ENCODE results near the gene OR5M8. TPM values are rescaled to one million over a fixed set of nuclear protein-coding genes. Genes with fewer than 3 reads are reported as not detected.

OR5M8 gene
- total and polyA plus RNA-seq, 4 donors: not detected

GRCh38 chr11:56473252-56473651 lies 17.9 kb downstream of the OR5M8 start, which contains the start of gene OR5M3:
Gene OR5M3 (minus strand): TSS chr11:56473352. CDS start chr11:56470497, 2,855 bp downstream.
- no peaks in the 10 kb centered on the region for H3K9me3 ChIP-seq (ENCODE audit: control insufficient read depth, insufficient read depth, low read length)
- no peak within 1 kb of the TSS for H3K27ac ChIP-seq (ENCODE audit: low read depth, low read length)
- no peaks in the 10 kb centered on the region for H3K36me3 ChIP-seq (ENCODE audit: control insufficient read depth, insufficient read depth, low read length)
- no peak within 1 kb of the TSS for H3K4me3 ChIP-seq (ENCODE audit: low read depth, low read length)
- no peak for DNase-seq (ENCODE audit: low read depth in 4 of 6, low spot score in 6 of 6)
- no peaks in the 10 kb centered on the region for H3K4me1 ChIP-seq (ENCODE audit: control insufficient read depth, insufficient read depth, low read length)
- no peaks in the 10 kb centered on the region for H3K27me3 ChIP-seq (ENCODE audit: control insufficient read depth, insufficient read depth, low read length)
- WGBS (ENCODE audit: insufficient coverage): no CpG with 5 or more reads among the region's 6 CpGs

- no CpG with 5 or more reads among the region's 1 CpG for WGBS (ENCODE audit: insufficient coverage)
- H3K27ac ChIP-seq (ENCODE audit: low read depth, low read length): no peak overlapping the region
- no peaks in the 10 kb centered on the region for H3K27me3 ChIP-seq (ENCODE audit: control insufficient read depth, insufficient read depth, low read length)
- DNase-seq (ENCODE audit: low read depth in 4 of 6, low spot score in 6 of 6): no peak
- H3K36me3 ChIP-seq (ENCODE audit: control insufficient read depth, insufficient read depth, low read length): no peaks in the 10 kb centered on the region
- no peaks in the 10 kb centered on the region for H3K4me1 ChIP-seq (ENCODE audit: control insufficient read depth, insufficient read depth, low read length)
- peaks cover 1% of the 10 kb centered on the region for H3K9me3 ChIP-seq (ENCODE audit: control insufficient read depth, insufficient read depth, low read length)
- H3K4me3 ChIP-seq (ENCODE audit: low read depth, low read length): no peak overlapping the region
Measured at GRCh38 chr11:56457076-56457475, 34.1 kb downstream of the OR5M8 start.

GRCh38 chr11:56453521-56453920 lies 37.6 kb downstream of the OR5M8 start:
- Histone ChIP-seq H3K36me3 (ENCODE audit: control insufficient read depth, insufficient read depth, low read length) (no peaks in the 10 kb centered on the region), H3K9me3 (ENCODE audit: control insufficient read depth, insufficient read depth, low read length) (peaks cover 1% of the 10 kb centered on the region), H3K4me3 (ENCODE audit: low read depth, low read length) (no peak overlapping the region), H3K27ac (ENCODE audit: low read depth, low read length) (no peak overlapping the region), H3K4me1 (ENCODE audit: control insufficient read depth, insufficient read depth, low read length) (no peaks in the 10 kb centered on the region), H3K27me3 (ENCODE audit: control insufficient read depth, insufficient read depth, low read length) (no peaks in the 10 kb centered on the region)
- WGBS (ENCODE audit: insufficient coverage): 56% methylated on average over 2 of the region's 4 CpGs
- peak in 1 of 6 donors; percentile 67 for DNase-seq (ENCODE audit: low read depth in 4 of 6, low spot score in 6 of 6)

Other genes with a start within 250 kb of the OR5M8 start
- gene OR5T3, start 239.1 kb downstream of the OR5M8 start, total RNA-seq: not detected
- gene OR5T3, start 239.1 kb downstream of the OR5M8 start, polyA plus RNA-seq (ENCODE audit: insufficient read length in 2 of 2): not detected
- gene OR5T1, start 217.2 kb downstream of the OR5M8 start, total RNA-seq: not detected
- gene OR5T1, start 217.2 kb downstream of the OR5M8 start, polyA plus RNA-seq (ENCODE audit: insufficient read length in 2 of 2): not detected
- gene OR8H1, start 199.1 kb downstream of the OR5M8 start, total RNA-seq: not detected
- gene OR8H1, start 199.1 kb downstream of the OR5M8 start, polyA plus RNA-seq (ENCODE audit: insufficient read length in 2 of 2): not detected
- gene OR8K3, start 176.2 kb downstream of the OR5M8 start, total RNA-seq: not detected
- not detected for gene OR8K3, start 176.2 kb downstream of the OR5M8 start, polyA plus RNA-seq (ENCODE audit: insufficient read length in 2 of 2)
- not detected for gene OR8K1, start 145.3 kb downstream of the OR5M8 start, total RNA-seq
- gene OR8K1, start 145.3 kb downstream of the OR5M8 start, polyA plus RNA-seq (ENCODE audit: insufficient read length in 2 of 2): not detected
- gene OR8J1, start 137.1 kb downstream of the OR5M8 start, total RNA-seq: not detected
- gene OR8J1, start 137.1 kb downstream of the OR5M8 start, polyA plus RNA-seq (ENCODE audit: insufficient read length in 2 of 2): not detected
- not detected for gene OR8U1, start 115.7 kb downstream of the OR5M8 start, total RNA-seq
- not detected for gene OR8U1, start 115.7 kb downstream of the OR5M8 start, polyA plus RNA-seq (ENCODE audit: insufficient read length in 2 of 2)
- not detected for gene OR5AL1, start 78.7 kb downstream of the OR5M8 start, total RNA-seq
- gene OR5AL1, start 78.7 kb downstream of the OR5M8 start, polyA plus RNA-seq (ENCODE audit: insufficient read length in 2 of 2): not detected
- gene OR5M3, start 18.0 kb downstream of the OR5M8 start, total RNA-seq: not detected
- not detected for gene OR5M3, start 18.0 kb downstream of the OR5M8 start, polyA plus RNA-seq (ENCODE audit: insufficient read length in 2 of 2)
- not detected for gene OR5M11, start 51.9 kb upstream of the OR5M8 start, total RNA-seq
- gene OR5M11, start 51.9 kb upstream of the OR5M8 start, polyA plus RNA-seq (ENCODE audit: insufficient read length in 2 of 2): not detected
- gene OR5M10, start 86.4 kb upstream of the OR5M8 start, total RNA-seq: not detected
- not detected for gene OR5M10, start 86.4 kb upstream of the OR5M8 start, polyA plus RNA-seq (ENCODE audit: insufficient read length in 2 of 2)
- gene OR5M1, start 123.5 kb upstream of the OR5M8 start, total RNA-seq: not detected
- gene OR5M1, start 123.5 kb upstream of the OR5M8 start, polyA plus RNA-seq (ENCODE audit: insufficient read length in 2 of 2): not detected
- not detected for gene OR5AP2, start 151.1 kb upstream of the OR5M8 start, total RNA-seq
- not detected for gene OR5AP2, start 151.1 kb upstream of the OR5M8 start, polyA plus RNA-seq (ENCODE audit: insufficient read length in 2 of 2)
- not detected for gene OR5AR1, start 172.3 kb upstream of the OR5M8 start, total RNA-seq
- not detected for gene OR5AR1, start 172.3 kb upstream of the OR5M8 start, polyA plus RNA-seq (ENCODE audit: insufficient read length in 2 of 2)
- gene OR9G1, start 207.7 kb upstream of the OR5M8 start, total RNA-seq: not detected
- not detected for gene OR9G1, start 207.7 kb upstream of the OR5M8 start, polyA plus RNA-seq (ENCODE audit: insufficient read length in 2 of 2)